Right lobe of liver (tissue), 4 donors: ENCODE measurements around the gene CIAO1.

ENCODE experiments used
- POLR2A ChIP-seq: fragments of 450-650 bp; IDR thresholded peaks from one replicate; pipeline ENCODE4 v1.6.1; 2017; ENCODE audit warnings: antibody characterized with exemption, mild to moderate bottlenecking
- TF ChIP-seq, protein P1 (sequence below), 4 donors: fragments of 200-600 bp in 3 of 4; fragments of 450-650 bp in 1 of 4; IDR thresholded peaks; one replicate each; pipeline versions ENCODE4 v1.5.1 to v1.8.0; 2016 to 2022; ENCODE audit warnings: antibody characterized with exemption in 4 of 4, mild to moderate bottlenecking in 2 of 4
- donor health status: DM: no; HTN: no; CAD: no.
- donor health status: DM: no; HTN: no; CAD: no.
- donor health status: DM: no; HTN: yes; CAD: no.

DNA sequence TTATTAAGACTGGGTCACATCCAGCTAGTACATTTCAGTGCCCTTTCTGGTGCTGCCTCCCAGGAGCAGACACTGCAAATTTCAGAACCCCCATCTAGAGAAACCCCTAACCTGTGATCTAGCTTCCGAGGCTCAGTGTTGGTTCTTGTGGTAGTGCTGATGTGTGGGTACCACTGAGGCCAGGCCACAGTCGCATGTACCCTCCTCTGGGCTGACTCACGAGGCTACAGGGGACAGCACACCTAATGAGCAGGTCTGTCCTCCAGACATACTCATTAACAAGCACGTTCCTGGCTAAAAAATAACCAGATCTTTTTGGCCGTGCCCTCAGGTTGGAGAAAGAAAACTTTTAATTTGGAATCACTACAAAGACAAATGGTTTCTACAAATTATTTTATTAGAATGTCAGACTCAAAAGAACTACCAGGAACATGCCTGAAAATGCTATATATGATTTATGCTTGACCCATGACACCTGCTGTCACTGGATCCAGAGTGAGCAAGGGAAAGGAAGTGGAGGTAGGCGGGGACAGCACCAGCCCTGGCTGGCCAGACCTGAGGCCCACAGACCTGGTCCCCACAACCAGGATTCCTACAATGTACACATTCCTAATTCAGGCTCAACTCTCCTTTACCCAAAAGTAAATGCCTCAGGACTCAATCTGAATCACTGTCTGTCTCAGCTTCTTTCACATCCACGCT is 8.5 kb downstream of the CIAO1 start:
- no peak for TF ChIP-seq POLR2A
- TF ChIP-seq, protein P1, sequence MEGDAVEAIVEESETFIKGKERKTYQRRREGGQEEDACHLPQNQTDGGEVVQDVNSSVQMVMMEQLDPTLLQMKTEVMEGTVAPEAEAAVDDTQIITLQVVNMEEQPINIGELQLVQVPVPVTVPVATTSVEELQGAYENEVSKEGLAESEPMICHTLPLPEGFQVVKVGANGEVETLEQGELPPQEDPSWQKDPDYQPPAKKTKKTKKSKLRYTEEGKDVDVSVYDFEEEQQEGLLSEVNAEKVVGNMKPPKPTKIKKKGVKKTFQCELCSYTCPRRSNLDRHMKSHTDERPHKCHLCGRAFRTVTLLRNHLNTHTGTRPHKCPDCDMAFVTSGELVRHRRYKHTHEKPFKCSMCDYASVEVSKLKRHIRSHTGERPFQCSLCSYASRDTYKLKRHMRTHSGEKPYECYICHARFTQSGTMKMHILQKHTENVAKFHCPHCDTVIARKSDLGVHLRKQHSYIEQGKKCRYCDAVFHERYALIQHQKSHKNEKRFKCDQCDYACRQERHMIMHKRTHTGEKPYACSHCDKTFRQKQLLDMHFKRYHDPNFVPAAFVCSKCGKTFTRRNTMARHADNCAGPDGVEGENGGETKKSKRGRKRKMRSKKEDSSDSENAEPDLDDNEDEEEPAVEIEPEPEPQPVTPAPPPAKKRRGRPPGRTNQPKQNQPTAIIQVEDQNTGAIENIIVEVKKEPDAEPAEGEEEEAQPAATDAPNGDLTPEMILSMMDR (IDR thresholded peaks at IDR 0.05): no peak
